K562 (cell line): ENCODE results near the gene SPON2. TPM values are rescaled to one million over a fixed set of nuclear protein-coding genes. Genes with fewer than 3 reads are reported as not detected.

Experiments
- ATAC-seq: fragments of 200-7000 bp; cut with Tn5 transposase; 3 replicates; pipeline ENCODE4 v1.9.1; 2020; ENCODE audit warnings: moderate library complexity
- BruUV-seq: library from RNA; stranded (reverse); fragments of 400-500 nt; replicated peaks from 2 replicates; lab custom pipeline; 2021; lab: Mats Ljungman, UMichigan
- CTCF ChIA-PET: fragments of 300-600 bp; formaldehyde crosslinking; extraction: SDS; loops from one replicate; lab custom pipeline; 2021; ENCODE audit warnings: low intra/inter-chr PET ratio; lab: Yijun Ruan, JAX
- POLR2A ChIA-PET: fragments of 300-600, 350-650 bp; sonication (Branson Sonifier 250); formaldehyde crosslinking; extraction: SDS; loops from one replicate; lab custom pipeline; 2021; ENCODE audit warnings: antibody characterized with exemption, inconsistent platforms; lab: Yijun Ruan, JAX
- DNase-seq, 4 experiments: peaks; one replicate each; pipeline versions ENCODE4 v3.0.0 to v3.0.0-alpha.2; 2011 to 2018; ENCODE audit warnings: low spot score in 3 of 4, mixed read lengths in 3 of 4; ENCODE audit errors: extremely low read depth in 1 of 4
- FAIRE-seq: peaks from 2 replicates; lab custom pipeline; 2011; peaks lifted over from hg19 to GRCh38; lab: Jason Lieb, UNC
- H2AFZ ChIP-seq: 2 replicates; pipeline ENCODE4 v1.6.0; 2011; ENCODE audit warnings: low read depth, low read length, control low read depth, inconsistent platforms
- H3K27ac ChIP-seq: fragments of 200-600 bp; 3 replicates; pipeline ENCODE4 v1.8.0; 2011; ENCODE audit warnings: low read depth, mild to moderate bottlenecking, control low read depth, inconsistent platforms, low read length, moderate library complexity, mixed read lengths; ENCODE audit errors: extremely low read depth
- H3K27me3 ChIP-seq, 2 experiments: fragments of 300-600 bp in 1 of 2; 2 replicates in 1 of 2; 3 replicates in 1 of 2; pipeline versions ENCODE4 v1.6.0 to v1.8.0; 2011; ENCODE audit warnings: inconsistent platforms in 2 of 2, low read length in 2 of 2, mild to moderate bottlenecking in 1 of 2, mixed read lengths in 1 of 2, moderate library complexity in 1 of 2; ENCODE audit not compliant: control insufficient read depth in 2 of 2, insufficient read depth in 2 of 2
- H3K36me3 ChIP-seq: fragments of 300-600 bp; 3 replicates; pipeline ENCODE4 v1.8.0; 2011; ENCODE audit warnings: mild to moderate bottlenecking, low read length, inconsistent platforms; ENCODE audit not compliant: control insufficient read depth, insufficient read depth
- H3K4me1 ChIP-seq, 2 experiments: fragments of 200-600 bp in 1 of 2; replicated peaks in 1 of 2; 2 replicates in 1 of 2; 3 replicates in 1 of 2; pipeline versions ENCODE4 v1.5.1 to v1.8.0; 2011; ENCODE audit warnings: inconsistent platforms in 2 of 2, low read length in 2 of 2, mild to moderate bottlenecking in 1 of 2, mixed read lengths in 1 of 2, moderate library complexity in 1 of 2; ENCODE audit not compliant: control insufficient read depth in 2 of 2, insufficient read depth in 2 of 2
- H3K4me2 ChIP-seq: 2 replicates; pipeline ENCODE4 v1.6.1; 2011; ENCODE audit warnings: low read length, control low read depth, inconsistent platforms, mixed read lengths; ENCODE audit not compliant: insufficient read depth
- H3K4me3 ChIP-seq: fragments of 200-600 bp; sonication (generic), shearing (Covaris generic); 2 replicates; pipeline ENCODE4 v1.5.1; 2016; ENCODE audit warnings: control low read depth, inconsistent platforms
- H3K79me2 ChIP-seq: fragments of 200-600 bp; 3 replicates; pipeline ENCODE4 v1.8.0; 2011; ENCODE audit warnings: low read length, inconsistent platforms; ENCODE audit not compliant: control insufficient read depth, insufficient read depth
- H3K9ac ChIP-seq, 2 experiments: 2 replicates each; pipeline versions ENCODE4 v1.6.0 to v1.6.1; 2011; ENCODE audit warnings: low read depth in 2 of 2, low read length in 2 of 2, control low read depth in 1 of 2, inconsistent platforms in 1 of 2, mild to moderate bottlenecking in 1 of 2, mixed read lengths in 1 of 2; ENCODE audit not compliant: insufficient read depth in 1 of 2
- H3K9me1 ChIP-seq: one replicate; pipeline ENCODE4 v1.6.0; 2011; ENCODE audit warnings: inconsistent platforms, mild to moderate bottlenecking, low read length, moderate library complexity; ENCODE audit not compliant: control insufficient read depth, insufficient read depth
- H3K9me3 ChIP-seq: replicated peaks from 2 replicates; pipeline ENCODE4 v1.5.1; 2011; ENCODE audit warnings: low read depth, low read length, inconsistent platforms; ENCODE audit not compliant: control insufficient read depth, insufficient read depth
- H4K20me1 ChIP-seq: replicated peaks from 2 replicates; pipeline ENCODE4 v1.6.1; 2011; ENCODE audit warnings: low read length, inconsistent platforms, mixed read lengths; ENCODE audit not compliant: control insufficient read depth, insufficient read depth
- HSF4 ChIP-seq: fragments of 250-450 bp; sonication (Bioruptor Pico); IDR thresholded peaks from 2 replicates; pipeline ENCODE4 v2.1.2; 2022; ENCODE audit warnings: mild to moderate bottlenecking, moderate library complexity, borderline replicate concordance
- PHTF2 ChIP-seq: fragments of 250-450 bp; sonication (Bioruptor Pico); IDR thresholded peaks from 2 replicates; pipeline ENCODE4 v1.5.0; 2021; ENCODE audit warnings: mild to moderate bottlenecking
- POLR2G ChIP-seq: fragments of 200-400 bp; formaldehyde crosslinking; IDR thresholded peaks from 2 replicates; pipeline ENCODE4 v1.6.1; 2017; ENCODE audit warnings: low read depth, mild to moderate bottlenecking, antibody characterized with exemption, low read length, moderate library complexity
- RBM22 ChIP-seq: fragments of 200-400 bp; formaldehyde crosslinking; IDR thresholded peaks from 2 replicates; pipeline ENCODE4 v1.6.1; 2018; ENCODE audit warnings: low read length, low read depth; ENCODE audit not compliant: poor library complexity, severe bottlenecking
- SMARCE1 ChIP-seq: fragments of 450-650 bp; IDR thresholded peaks from 2 replicates; pipeline ENCODE4 v1.7.1; 2016; ENCODE audit warnings: mild to moderate bottlenecking
- ZNF444 ChIP-seq: fragments of 250-450 bp; sonication (Bioruptor Pico); IDR thresholded peaks from 2 replicates; pipeline ENCODE4 v1.4.0; 2020; ENCODE audit warnings: mild to moderate bottlenecking, moderate library complexity
- WGBS: fragments of 100-300 bp; shearing (Covaris generic); methylation state at CpG from one replicate; pipeline ENCODE4 v1.1.6; 2016; ENCODE audit warnings: low coverage, mixed read lengths; ENCODE audit not compliant: insufficient coverage; ENCODE audit errors: missing lambda C conversion rate; 5-methylcytosine and 5-hydroxymethylcytosine counted together
- in situ Hi-C: fragments of 300-500 bp; cut with MboI; formaldehyde crosslinking; loops from 4 replicates; pipeline ENCODE4 v1.15.0; 2018; ENCODE audit warnings: inconsistent platforms, mixed read lengths
- intact Hi-C: fragments of 100-400 bp; cut with micrococcal nuclease; formaldehyde crosslinking; loops from 2 replicates; pipeline ENCODE4 v1.14.2; 2022
- polyA plus RNA-seq, 8 experiments: library from polyadenylated mRNA; depleted of rRNA in 4 of 8; stranded (reverse) in 5 of 8; unstranded in 3 of 8; fragments of >200 nt; fragmentation: Nextera tagmentation in 2 of 8; fragmentation: Illumina TruSeq in 1 of 8; extraction: Ambion mirVana in 2 of 8; extraction: Trizol in 1 of 8; gene quantifications; 2 replicates each; pipeline versions ENCODE4 v1.2.1 to v1.2.3, GENCODE V29; 2011 to 2014; ENCODE audit warnings: inconsistent platforms in 1 of 8, missing spikeins in 1 of 8
- total RNA-seq, 7 experiments: library from RNA; depleted of rRNA in 6 of 7; stranded (reverse); fragments of >200 nt in 6 of 7; fragmentation: Illumina TruSeq in 2 of 7; extraction: Trizol in 2 of 7; gene quantifications; 2 replicates each; pipeline versions ENCODE4 v1.2.1 to v1.2.3, GENCODE V29; 2011 to 2021; ENCODE audit warnings: low replicate concordance in 1 of 7

Gene SPON2
- total and polyA plus RNA-seq, 9 of the 15 experiments (the other 6 are each of a cell fraction or from before 2014, with no cell fraction given), result 0.21 to 2.2 (median 0.83) TPM

DNA sequence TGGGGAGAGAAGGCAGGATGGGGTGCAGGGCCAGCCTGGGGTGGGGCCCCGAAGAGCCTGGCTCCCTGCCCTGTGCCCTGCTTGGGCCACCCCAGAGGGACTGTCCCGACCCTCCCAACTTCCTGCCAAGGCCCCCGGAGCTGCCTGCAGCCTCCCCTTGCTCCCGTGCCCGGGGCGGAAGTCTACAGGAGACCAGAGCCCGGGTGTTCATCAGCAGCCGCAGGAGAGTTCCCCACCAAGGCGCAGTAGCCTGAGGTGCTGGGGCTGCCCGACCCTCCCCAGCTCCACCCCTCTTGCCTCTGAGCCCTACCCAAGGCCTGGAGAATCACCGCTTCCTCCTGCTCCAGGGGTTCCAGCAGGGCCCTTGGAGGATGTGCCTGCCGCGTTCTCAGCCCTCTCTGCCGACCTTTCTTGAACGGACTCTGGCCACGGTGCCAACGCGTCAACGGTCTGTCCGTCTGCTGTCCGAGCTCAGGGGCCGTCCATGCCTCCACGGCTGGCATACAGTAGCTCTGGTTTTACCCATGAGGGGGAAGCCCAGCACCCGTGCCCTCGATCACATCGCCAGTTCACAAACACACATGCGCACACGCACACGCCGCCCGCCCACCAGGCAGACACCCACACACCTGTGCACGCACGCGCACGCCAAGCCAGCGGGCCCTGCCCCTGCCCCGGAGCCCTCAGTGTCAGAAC, 36.0 kb upstream of the SPON2 start:
- ATAC-seq (no peak), DNase-seq (no peak)
- CTCF ChIA-PET, result no interaction called here
- no peak overlapping the region for H3K4me3 ChIP-seq
- H3K4me2 ChIP-seq, result no peak overlapping the region
- no peak overlapping the region for H3K27ac ChIP-seq
- WGBS, result 82% methylated on average over 32 of the region's 37 CpGs
- H4K20me1 ChIP-seq, result no peaks in the 10 kb centered on the region; the same call in 1 of the 2 replicates
- no peaks in the 10 kb centered on the region for H3K79me2 ChIP-seq
- H3K4me1 ChIP-seq, result peaks cover 0 to 64% of the 10 kb centered on the region in 2 experiments; a peak in 2 of 5 replicates
- H3K9me3 ChIP-seq, result no peaks in the 10 kb centered on the region
- no peak for TF ChIP-seq SMARCE1
- peak; percentile 15 for TF ChIP-seq RBM22
- TF ChIP-seq POLR2G, result peak; percentile 49; the same call in 1 of the 2 replicates
- no peak for TF ChIP-seq ZNF444 (CRISPR knock-in tag)
- TF ChIP-seq HSF4, result no peak
- no peak for TF ChIP-seq PHTF2 (CRISPR knock-in tag)
- TF ChIP-seq, all 486 proteins: peak for 2
- POLR2A ChIA-PET, result no interaction called here
- Histone ChIP-seq H2AFZ (no peak overlapping the region), H3K9me1 (no peaks in the 10 kb centered on the region), H3K36me3 (peaks cover 20% of the 10 kb centered on the region; the same call in 1 of the 3 replicates), H3K9ac (no peak overlapping the region; a peak in 1 of 4 replicates), H3K27me3 (no peaks in the 10 kb centered on the region)
- BruUV-seq, result no TSS peak
- in situ Hi-C loops (no loop called here), intact Hi-C loops (no loop called here)
- no peak for FAIRE-seq
